ENCODE results near the gene LMBR1L.

LMBR1L gene

GRCh38 chr12:49048953-49049352 lies 61.7 kb downstream of the LMBR1L start:
- no peak for DNase-seq (ENCODE audit: extremely low spot score)
- CTCF ChIA-PET: interaction anchor here (1.0 to 2.2 kb wide), 8 partner anchors 10 to 61 kb away, joined by 3 to 11 read pairs (median 4); no protein-coding TSS in a partner anchor
- TF ChIP-seq CTCF (IDR thresholded peaks at IDR 0.05; ENCODE audit: control extremely low read depth, extremely low read depth, low read depth, missing control alignments): no peak
- POLR2A ChIA-PET: no interaction called here

Measured in GM10248 (cell line).